Epithelial cell of esophagus (primary cell): ENCODE measurements around the gene WDR46.

Experiments used
- DNase-seq: peaks from one replicate; pipeline ENCODE4 v3.0.0; 2010; ENCODE audit warnings: low read depth
- H3K4me3 ChIP-seq: 2 replicates; pipeline ENCODE4 v1.5.1; 2011; ENCODE audit warnings: mild to moderate bottlenecking, low read length, control low read depth
- TF ChIP-seq, protein P1 (sequence below): IDR thresholded peaks from 2 replicates; pipeline ENCODE4 v1.5.1; 2011; ENCODE audit warnings: low read depth, mild to moderate bottlenecking, low read length, control low read depth, inconsistent platforms; ENCODE audit not compliant: insufficient read depth; ENCODE audit errors: missing control alignments

The WDR46 gene

DNA sequence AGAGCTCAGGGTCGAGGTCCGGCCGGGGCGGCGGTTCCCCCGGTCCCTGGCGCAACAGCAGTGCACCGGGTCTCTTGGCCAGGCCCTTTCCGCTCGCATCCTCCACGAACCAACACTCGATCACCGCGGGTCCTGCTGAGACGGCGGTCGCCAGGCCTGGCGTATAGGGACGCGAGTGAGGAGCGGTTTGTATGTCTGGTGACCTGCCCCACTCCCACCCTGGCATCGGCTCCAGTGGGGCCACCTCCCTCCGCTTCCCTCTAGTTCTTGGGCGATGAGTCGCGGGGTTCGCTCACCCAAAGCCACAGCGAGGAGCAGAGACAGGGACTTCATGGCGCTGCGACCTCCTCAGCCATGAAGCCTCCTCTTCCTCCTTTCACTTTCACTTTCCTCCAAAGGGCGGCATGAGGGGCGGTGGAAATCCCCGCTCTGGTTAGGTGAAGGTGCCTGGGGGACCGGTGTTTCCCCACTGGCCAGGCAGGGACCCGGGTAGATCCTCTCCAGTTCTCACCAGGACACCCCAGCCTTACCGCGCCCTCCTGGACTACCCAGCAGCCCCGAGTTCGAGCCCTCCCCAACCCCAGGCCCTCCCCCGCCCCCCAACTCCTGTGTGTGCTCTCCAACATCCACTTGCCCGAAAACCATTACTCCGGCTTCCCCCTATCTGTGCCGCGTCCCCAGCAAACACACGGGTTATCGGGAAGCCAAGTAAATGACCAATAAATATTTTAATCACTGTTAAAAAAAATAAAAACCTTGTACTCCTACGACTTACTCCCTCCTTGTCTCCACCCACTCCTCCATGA lies 24.9 kb upstream of the WDR46 start, which contains the start of gene TAPBP:
Gene TAPBP, minus strand, starts transcription at position 370 of the 806 bp plus-strand sequence. Its CDS starts 37 bp downstream, at position 333.
- peak; percentile 67 for DNase-seq
- TF ChIP-seq, protein P1, sequence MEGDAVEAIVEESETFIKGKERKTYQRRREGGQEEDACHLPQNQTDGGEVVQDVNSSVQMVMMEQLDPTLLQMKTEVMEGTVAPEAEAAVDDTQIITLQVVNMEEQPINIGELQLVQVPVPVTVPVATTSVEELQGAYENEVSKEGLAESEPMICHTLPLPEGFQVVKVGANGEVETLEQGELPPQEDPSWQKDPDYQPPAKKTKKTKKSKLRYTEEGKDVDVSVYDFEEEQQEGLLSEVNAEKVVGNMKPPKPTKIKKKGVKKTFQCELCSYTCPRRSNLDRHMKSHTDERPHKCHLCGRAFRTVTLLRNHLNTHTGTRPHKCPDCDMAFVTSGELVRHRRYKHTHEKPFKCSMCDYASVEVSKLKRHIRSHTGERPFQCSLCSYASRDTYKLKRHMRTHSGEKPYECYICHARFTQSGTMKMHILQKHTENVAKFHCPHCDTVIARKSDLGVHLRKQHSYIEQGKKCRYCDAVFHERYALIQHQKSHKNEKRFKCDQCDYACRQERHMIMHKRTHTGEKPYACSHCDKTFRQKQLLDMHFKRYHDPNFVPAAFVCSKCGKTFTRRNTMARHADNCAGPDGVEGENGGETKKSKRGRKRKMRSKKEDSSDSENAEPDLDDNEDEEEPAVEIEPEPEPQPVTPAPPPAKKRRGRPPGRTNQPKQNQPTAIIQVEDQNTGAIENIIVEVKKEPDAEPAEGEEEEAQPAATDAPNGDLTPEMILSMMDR: no peak
- peak within 1 kb of the TSS; percentile 90 for H3K4me3 ChIP-seq

DNA sequence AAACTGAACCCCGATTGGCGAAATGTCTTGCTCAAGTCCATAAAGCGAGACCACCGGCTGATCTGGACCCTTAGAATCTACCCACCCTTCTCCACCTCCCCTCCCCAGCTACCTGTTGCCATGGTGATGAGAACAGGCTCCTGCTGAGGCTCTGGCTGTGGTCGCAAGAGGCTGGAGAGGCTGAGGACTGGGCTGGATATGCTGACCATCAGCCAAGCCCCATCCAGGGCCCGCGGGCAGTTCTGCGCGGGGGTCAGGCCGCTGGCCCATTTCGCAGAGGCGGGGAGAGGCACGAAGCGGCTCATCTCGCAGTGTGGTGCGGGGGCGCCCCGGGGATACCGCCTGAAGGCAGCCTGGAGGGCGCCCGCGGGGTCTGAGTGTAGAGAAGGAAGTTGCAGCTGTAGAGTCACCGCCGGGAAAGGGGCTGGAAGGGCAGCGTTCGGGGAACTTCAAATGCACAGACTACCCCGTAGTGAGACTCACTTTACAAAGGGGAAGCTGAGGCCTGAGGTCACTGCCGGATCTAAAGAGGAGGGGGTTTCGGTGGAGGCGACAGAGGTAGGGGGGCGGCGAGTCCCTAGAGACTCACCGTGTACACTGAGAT lies 24.2 kb upstream of the WDR46 start:
- DNase-seq: no peak

DNA sequence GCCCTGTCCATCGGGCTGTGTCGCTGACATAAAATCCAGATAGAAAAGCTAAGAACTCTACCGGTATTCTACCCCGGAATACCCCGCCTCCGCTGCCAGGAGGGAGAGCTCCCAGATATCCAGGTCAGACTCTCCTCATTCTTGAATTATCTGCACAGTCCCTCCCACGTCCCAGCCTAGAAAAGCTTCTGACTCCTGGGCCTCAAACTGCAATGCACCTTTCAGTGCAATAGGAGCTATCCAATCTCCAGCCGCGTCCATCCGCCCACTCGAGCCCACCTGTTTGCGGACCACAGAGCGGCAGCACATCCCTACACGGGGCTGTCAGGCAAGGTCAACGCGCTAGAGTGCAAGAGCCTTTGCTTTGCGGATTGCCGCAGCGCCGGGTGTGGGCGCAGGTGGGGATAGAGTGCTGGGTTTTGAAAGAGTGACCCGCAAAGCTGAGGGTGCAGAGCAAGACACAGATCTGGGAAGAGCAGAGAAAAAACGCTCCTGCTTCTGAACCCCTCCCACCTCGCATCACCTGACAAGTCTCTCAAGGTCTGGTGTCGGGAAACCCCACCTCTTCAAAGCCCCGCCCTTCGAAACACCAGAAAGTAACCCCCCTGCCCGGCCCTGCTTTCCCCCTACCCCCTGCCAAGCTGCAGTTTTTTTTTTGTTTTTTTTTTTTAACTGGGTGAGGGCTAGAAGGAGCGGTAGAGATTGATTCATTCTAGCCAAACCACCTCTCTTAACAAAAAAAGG lies 23.5 kb upstream of the WDR46 start:
- TF ChIP-seq, protein P1: no peak
- H3K4me3 ChIP-seq: peak overlapping the region; percentile 90
- DNase-seq: peak; percentile 91

More for the DNA sequence above, 24.2 kb upstream of the WDR46 start:
- TF ChIP-seq, protein P1: no peak
- peak overlapping the region; percentile 90 for H3K4me3 ChIP-seq

DNA sequence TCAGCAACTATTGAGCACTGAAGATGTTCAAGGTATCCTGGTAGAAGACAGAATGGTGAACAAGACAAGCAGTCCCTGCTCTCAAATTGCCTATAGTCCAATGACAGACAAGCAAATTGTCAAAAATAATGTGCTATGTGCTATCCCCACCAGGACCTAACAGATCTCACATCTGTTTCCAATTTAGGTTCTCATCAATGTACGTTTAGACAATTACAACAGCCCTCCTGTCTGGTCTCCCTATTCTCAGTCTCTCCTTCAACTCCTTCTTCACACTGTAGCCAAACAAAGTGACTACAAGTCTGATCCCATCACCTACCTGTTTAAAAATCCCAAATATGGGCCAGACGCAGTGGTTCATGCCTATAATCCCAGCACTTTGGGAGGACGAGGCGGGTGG lies 17.3 kb upstream of the WDR46 start:
- H3K4me3 ChIP-seq: no peak overlapping the region
- TF ChIP-seq, protein P1: no peak
- DNase-seq: no peak

DNA sequence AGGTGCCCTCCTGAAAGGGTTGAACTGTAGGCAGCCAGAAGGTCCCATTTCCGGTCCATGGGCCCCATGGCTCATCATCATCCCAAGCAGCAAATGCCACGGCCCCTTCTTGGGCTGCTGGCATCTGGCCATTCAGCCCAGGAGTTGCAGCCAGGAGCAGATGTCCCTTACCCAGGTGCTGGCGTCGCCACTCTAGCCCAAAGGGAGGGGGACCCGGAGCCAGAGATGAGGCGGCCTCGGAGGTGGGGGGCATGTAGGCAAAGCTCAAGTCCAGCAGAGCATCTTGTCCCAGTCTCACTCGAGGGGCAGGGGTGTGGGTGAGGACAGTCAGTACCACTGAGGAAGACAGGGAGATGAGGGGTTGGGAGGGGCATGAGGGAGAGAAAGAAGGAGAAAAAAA lies 16.0 kb upstream of the WDR46 start:
- TF ChIP-seq, protein P1: no peak
- DNase-seq: no peak

DNA sequence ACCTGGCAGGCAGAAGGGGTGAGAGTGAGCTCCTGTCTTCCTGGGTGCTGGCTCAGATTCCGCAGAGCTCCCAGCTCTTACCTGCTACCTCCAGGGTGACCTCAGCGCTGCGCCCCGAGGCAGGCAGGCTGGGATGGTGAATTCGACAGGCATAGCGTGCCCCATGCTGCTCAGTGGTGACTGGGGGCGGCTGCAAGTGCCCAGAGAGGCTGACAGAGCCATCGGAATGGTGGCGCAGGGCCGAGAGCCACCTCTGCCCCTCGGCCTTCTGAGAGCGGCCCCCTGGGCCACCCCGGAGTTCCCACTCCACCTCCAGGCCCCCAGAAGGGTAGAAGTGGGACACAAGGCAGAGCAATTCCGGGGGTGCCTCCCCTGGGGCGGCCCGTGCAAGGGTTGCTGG lies 15.2 kb upstream of the WDR46 start:
- no peak for DNase-seq
- TF ChIP-seq, protein P1: no peak
- no peak overlapping the region for H3K4me3 ChIP-seq

More for the DNA sequence above, 16.0 kb upstream of the WDR46 start:
- no peak overlapping the region for H3K4me3 ChIP-seq
